T-helper 22 cell (primary cell): ENCODE measurements around the gene HNRNPU.
"Not testable (repeated sequence)": the region's sequence is repeated elsewhere in the genome, so short reads cannot be mapped to it uniquely, and the experiment has no call there.

Experiments used
- DNase-seq: peaks from one replicate; pipeline ENCODE4 v3.0.0-alpha.2; 2020; ENCODE audit warnings: low read depth

HNRNPU gene

DNA sequence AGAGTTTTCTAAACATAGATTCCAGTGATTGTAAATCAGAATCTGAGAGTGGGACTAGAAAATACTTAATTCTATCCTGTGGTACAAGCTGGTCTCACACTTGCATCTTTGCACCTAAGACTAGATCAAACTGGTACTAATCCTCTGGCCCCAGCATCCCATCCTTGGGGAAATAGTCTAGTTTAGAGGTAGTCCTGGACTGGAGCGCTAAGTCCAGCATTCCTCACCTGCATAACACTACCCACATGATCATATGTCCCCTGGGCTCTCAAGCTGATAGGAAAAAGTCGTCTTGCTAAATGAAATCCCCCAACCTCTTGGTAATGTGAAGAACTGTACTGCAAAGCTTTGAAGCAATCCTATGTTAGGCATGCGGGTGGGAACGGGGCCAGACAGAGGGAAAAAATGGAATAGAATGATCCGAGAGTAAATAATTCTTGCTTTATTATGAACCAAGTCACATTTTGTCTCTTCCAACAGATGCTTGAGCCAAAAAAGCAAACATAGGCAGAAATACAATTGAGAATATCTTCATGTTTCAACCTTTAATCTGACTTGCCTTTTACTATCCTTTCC is 24.0 kb downstream of the HNRNPU start:
- DNase-seq = no peak

DNA sequence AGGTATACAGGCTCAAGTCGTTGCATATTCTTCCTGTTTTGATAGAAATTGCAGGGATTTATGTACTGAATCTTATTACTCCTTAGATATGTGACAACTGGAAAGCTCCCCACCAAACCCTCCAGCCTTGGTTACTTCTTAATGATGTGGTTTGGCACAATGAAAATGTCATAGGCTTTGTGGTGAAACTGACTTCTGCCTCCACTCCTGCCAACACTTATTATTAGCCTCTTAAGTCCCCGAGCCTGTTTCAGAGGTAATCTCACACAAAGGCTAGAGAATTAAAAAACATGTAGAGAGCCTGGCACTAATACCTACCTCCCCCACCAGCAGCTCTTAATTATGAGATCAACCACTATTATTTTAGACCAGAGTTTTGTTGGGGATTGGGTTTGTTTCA is 24.7 kb downstream of the HNRNPU start:
- DNase-seq = no peak

DNA sequence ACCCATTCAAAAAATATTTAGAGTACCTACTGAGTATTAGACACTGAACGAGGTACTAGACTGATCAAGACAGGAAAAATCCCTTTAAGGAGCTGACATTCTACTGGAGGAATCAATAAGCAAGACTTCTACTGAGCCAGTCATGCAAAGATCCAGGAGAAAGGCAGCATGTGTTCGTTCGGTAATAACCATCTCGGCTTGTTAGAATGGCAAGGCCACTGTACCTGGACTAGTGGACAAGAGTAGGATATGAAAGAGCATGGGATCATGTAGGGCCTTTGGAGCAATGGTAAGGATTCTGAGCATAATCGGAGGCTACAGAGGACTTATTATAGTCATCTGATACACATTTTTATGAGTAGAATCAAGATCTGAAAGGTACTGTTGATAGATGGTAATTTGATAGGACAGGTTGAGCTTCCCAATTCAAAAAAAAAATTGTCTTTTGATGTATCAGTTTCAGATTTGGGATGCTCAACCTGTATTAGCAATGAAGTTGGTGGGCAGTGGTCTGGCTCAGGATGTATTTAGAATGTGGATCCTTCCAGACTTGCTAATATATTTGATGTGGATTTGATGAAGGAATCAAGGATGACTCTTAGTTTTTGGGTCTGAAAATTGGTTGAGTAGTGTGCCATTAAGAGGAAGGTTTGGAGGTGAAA is 26.6 kb downstream of the HNRNPU start:
- DNase-seq = no peak

DNA sequence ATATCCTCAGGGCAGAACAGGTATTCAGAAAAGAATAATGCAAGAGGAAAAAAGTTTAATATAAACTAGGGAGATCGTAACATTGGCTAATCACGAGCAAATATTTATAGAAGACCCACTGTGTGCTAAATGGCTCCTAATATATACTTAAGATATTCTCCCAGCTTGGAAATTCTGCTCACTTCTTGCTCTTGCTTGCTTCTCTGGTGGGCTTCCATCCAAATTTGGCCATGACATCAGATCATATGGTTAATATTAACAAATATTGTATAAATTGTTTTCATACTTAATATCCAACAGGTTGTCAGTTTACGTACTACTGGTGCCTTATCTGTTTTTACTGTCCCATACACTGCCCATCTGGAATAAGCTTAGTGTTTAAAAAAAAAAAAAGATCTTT is 27.8 kb downstream of the HNRNPU start:
- DNase-seq = no peak

DNA sequence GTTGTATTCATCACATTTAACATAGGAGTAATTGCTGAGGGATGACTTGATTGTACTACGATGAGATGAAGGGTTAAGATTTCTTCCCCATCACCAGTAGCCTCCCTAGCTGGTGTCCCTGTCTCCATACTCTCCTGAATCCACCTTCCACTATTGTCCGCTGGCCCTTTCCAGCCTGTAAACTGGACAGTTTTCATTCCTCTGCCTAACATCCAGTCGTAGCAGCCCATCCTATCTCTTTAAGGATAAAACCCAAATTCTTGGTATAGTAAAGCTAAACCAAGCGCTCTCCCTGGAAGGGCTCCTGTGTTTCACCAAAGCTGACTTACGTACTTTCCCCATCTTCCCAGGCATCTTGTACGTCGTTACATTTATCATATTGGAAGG is 28.2 kb downstream of the HNRNPU start:
- no peak for DNase-seq

DNA sequence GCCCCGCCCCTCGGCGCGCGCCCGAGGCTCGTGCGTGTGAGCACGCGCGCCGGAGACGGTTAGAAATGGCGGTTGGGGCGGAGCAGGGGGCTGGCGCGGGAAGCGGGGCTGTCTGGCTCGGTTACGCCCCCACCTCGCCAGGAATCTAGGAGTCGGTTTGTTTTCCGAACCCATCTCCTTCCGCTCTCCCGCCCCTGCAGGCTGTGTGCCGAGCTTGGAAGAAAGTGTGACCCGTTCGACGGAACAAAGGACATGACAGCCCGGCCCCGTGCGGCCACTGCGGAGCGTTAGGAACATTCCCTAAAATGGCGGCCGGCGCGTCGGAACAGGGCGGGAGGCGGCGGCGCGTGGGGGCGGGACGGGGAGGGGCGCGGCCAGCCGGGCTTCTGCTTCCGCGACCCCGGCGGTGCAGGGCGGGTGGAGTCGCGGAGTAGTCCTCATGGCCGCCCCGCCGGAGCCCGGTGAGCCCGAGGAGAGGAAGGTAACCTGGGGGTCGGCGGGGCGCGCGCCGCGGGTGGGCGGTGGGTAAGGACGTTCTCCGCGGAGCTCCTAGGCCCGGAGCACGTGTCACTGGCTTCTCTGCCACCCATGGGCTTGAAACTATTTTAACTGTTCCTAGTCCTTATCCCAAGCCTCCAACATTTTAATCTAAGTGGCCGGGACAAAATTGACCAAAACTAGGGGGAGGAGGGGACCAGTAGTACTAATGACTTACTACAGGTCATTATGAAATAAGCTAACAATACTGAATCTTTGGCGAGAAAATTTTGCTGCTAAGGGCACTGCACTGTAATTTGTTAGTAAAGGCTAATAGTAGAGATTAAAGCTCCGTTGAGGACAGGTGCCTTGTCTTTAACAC is 28.8 kb downstream of the HNRNPU start, which contains the start of gene COX20:
COX20 (plus strand) TSS at position 383 of the 859 bp plus-strand sequence; CDS start at position 440, 57 bp downstream.
- peak; percentile 79 for DNase-seq

DNA sequence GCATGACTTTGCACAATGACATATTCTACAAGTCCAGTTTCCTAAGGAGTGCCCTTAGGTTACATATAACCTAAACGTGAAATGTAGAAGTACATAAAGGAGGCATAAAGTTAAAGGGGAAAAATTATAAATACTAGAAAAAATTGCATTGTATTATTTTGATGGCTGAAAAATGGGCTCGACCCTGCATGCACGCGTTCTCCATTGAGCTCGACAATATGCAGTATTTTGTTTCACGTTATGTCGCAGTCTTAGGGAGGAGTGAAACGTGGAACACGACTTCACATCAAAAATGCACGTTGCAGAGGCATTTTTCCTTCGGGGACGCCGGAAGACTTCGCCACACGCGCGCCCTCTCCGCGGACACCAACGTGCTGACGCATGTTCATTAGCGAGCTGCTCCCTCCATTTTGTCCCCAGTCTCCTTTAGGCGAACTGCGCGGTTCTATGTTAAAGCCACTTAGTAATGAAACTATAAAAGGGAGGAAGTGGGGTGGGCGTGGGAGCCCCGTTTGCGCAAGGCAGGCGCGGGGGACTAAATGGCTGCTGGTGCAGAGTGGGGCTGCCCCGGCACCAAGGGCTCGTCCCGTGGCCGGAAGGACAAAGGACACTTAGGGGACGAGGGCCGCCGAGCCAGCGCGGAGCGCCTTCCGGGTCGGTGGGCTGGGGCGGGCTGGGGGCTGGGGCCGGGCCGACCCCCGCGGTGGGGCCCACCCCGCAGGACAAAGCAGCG is 29.6 kb downstream of the HNRNPU start:
- peak; percentile 85 for DNase-seq

DNA sequence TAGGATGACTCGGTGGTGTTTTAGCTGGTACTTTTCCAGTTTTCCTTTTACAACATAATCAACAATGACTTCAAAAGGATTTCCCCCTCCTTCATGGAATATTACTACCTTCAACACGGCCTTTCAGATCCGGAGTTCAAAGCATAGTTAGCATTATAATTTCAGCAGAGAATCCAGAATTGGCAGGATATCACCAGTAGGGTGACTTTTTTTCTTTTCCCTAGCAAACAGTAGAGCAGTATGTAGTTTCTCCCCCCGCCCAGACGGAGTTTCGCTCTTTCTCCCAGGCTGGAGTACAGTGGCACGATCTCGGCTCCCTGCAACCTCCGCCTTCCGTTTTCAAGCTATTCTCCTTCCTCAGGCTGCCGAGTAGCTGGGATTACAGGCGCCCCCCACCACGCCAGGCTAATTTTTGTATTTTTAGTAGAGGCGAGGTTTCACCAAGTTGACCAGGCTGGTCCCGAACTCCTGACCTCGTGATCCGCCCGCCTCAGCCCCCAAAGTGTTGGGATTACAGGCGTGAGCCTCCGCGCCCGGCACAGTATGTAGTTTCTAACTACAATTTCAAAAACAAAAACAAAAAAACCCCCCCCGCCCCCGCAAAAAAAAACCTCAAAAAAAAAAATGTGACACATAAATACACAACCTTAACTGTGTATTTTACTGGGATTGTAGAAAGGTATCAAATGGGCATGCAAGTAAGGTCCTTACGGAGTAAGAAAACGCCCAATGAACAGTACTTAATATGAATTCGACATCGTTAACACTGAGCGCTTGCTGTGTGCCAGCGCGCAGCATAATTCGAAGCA is 30.4 kb downstream of the HNRNPU start:
- DNase-seq = peak; percentile 37

DNA sequence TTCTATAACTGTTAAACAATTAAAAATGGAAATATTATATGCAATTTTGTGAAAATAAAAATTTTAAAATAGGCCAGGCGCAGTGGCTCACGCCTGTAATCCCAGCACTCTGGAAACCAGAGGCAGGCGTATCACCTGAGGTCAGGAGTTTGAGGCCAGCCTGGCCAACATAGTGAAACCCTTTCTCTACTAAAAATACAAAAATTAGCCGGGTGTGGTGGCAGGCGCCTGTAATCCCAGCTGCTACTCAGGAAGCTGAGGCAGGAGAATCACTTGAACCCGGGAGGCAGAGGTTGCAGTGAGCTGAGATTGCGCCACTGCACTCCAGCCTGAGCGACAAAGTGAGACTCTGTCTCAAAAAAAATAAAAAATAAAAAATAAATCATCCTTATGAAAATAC is 31.1 kb downstream of the HNRNPU start:
- not testable (repeated sequence) for DNase-seq

DNA sequence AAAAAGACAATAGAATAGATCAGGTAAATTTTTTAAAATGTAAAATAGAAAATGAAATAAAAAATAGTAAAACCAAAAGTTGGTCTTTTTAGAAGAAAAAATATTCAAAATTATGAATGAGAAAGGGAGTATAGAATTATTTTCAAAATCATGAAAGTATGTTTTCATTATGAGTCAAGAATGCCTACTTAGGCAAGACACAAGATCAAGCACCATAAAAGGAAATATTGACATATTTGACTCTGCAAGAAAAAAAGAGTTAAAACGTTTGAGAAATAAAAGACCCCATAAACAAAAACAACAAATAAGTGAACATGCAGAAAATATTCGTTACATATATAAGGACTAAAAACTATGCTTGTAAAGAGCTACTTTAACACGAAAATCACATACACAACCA is 33.7 kb downstream of the HNRNPU start:
- no peak for DNase-seq

DNA sequence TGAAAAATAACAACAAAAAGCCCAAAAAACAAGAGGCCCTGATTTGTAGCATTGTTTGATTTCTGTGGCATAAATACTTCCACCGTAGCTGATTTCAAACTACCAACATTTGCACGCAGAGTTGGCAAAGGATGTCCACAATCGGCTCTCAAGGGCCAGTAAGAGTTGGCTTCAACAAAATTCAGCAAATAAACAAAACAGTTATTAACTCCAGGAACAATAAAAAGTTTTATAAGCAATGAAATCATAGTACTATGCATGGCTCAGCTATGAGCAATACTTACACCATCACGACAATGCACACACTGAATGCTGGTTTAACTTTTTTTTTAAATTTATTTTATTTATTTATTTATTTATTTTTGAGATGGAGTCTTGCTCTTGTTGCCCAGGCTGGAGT is 37.6 kb downstream of the HNRNPU start:
- no peak for DNase-seq

DNA sequence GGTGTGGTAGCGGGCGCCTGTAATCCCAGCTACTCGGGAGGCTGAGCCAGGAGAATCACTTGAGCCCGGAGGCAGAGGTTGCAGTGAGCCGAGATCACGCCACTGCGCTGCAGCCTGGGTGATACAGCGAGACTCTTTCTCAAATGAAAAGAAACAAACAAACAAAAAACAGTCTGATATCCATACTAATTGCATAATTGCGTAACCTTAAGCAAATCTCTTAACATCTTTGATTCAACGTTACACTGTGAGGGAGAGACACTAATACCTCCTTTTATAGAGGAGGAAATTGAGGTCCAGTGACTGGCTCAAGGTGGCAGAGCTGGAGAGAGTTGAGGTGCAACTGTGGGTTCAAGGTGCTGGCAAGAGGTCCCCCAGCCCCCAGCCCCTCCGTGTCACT is 41.5 kb downstream of the HNRNPU start:
- no peak for DNase-seq

DNA sequence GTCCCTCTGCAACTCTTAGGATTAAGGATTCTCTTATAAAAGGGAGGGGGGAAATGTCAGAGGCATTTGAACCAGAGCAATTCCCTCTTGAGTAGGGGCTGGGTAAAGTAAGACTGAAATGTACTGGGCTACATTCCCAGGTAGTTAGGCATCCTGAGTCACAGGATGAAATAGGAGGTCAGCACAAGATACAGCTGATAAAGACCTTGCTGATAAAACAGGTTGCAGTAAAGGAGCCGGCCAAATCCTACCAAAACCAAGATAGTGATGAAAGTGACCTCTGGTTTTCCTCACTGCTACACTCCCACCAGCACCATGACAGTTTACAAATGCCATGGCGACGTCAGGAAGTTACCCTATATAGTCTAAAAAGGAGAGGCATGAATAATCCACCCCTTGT is 43.2 kb downstream of the HNRNPU start:
- DNase-seq = no peak

DNA sequence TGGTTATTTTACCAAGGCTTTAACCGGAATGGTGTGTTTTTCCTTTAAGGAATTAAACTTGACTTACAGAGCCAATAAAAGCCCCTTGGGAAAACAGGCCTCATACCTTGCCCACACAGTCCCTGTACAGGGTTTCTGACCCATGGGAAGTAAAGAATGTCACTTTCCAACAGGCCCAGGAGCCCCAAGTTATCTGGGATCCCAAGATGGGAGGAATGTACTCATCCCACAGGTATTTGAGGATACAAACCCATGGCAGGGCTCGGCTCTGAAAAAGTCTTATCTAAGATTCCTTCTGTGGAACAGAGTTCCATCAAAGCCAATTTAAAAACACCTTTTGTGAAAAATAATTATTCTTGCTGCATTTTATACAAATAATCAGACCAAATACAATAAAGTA is 44.2 kb downstream of the HNRNPU start:
- no peak for DNase-seq

DNA sequence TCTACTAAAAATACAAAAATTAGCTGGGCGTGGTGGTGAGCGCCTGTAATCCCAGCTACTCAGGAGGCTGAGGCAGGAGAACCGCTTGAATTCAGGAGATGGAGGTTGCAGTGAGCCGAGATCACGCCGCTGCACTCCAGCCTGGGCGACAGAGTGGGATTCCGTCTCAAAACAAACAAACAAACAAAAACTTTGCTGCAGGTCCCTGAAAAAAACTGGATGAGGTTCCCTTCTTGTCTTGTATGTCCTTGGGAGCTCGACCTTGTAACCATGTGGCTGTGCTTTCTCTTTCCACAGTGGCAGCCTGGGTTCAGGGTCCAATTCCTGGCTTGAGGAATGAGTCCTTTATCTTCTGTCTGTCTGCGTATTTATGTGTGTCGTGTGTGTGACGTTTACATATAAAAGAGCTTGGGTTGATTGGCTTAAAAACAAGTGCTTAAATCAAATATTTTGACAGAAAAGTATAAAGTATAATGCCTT is 46.9 kb downstream of the HNRNPU start:
- DNase-seq = no peak

DNA sequence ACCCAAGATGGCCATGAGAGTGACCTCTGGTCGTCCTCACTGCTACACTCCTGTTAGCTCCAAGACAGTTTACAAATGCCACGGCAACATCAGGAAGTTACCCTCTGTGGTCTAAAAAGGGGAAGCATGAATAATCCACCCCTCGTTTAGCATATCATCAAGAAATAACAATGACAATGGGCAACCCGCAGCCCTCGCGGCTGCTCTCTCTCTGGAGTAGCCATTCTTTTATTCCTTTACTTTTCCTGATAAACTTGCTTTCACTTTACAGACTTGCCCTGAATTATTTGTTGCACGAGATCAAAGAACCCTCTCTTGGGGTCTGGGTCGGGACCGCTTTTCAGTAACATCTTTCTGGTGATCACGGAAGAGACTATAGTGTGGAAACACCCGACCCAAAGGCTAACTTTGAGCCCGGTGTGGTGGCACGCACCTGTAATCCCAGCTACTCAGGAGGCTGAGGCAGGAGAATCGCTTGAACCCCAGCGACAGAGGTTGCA is 48.7 kb downstream of the HNRNPU start:
- DNase-seq = no peak

DNA sequence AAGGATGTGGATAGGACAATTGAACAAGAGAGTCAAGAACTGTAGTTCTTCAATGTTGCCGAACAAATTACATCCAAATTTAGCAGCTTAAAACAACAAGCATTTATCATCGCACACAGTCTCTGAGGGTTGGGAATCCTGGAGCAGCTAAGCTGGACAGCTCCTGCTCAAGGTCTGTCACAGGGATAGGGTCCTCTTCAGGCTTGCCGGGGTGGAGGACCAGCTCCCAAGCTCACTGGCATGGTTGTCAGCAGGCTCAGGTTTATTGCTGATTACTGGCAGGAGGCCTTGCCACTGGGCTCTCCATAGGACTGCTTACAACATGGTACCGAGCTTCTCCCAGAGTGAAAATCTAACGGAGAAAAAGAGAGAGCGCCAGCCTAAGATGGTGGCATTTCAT is 51.0 kb downstream of the HNRNPU start:
- DNase-seq = no peak

DNA sequence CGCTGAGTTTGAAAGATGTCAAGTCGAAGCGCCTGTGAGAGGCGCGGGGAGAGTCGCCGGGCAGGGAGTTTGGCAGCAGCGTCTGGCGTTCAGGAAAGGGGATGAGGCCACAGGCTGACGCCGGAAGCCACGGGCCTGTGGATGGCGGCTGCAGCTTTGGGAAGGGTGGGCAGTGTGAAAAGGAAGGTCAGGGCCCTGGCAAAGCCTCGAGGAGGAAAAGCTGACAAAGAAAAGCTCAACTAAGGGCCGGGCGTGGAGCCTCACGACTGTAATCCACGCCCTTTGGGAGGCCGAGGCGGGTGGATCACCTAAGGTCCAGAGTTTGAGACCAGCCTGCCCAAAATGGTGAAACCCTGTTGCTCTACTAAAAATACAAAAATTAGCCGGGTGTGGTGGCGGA is 54.1 kb downstream of the HNRNPU start:
- DNase-seq = no peak

DNA sequence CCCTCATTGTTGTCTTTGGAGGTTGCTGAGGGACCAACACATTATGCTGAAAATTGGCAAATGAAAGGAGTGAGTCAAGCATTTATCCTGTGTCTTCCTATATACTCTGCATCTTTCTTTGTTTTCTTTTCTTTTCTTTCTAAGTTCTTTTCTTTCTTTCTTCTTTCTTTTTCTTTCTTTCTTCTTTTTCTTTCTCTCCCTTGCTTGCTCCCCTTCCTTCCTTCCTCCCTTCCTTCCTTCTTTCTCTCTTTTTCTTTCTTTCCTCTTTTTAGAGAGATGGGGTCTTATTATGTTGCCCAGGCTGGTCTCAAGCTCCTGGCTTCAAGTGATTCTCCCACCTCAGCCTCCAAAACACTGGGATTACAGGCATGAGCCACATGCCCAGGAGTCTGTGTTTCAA is 57.2 kb downstream of the HNRNPU start:
- DNase-seq = no peak

DNA sequence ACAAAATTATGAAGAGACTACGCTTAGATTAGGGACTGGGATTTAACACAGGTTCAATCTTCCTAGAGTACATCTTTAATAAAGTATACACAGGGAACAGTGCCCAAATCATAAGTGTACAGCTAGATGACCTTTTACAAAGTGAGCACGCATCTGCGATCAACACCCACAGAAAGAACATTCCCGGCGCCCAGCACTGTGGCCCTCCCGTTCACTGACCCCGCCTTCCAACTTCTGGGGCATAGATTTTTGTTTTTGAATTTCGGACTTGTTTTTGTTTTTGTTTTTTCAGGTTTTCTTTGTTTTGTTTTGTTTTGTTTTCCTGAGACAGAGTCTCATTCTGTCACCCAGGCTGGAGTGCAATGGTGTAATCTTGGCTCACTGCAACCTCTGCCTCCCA is 59.5 kb downstream of the HNRNPU start:
- no peak for DNase-seq

DNA sequence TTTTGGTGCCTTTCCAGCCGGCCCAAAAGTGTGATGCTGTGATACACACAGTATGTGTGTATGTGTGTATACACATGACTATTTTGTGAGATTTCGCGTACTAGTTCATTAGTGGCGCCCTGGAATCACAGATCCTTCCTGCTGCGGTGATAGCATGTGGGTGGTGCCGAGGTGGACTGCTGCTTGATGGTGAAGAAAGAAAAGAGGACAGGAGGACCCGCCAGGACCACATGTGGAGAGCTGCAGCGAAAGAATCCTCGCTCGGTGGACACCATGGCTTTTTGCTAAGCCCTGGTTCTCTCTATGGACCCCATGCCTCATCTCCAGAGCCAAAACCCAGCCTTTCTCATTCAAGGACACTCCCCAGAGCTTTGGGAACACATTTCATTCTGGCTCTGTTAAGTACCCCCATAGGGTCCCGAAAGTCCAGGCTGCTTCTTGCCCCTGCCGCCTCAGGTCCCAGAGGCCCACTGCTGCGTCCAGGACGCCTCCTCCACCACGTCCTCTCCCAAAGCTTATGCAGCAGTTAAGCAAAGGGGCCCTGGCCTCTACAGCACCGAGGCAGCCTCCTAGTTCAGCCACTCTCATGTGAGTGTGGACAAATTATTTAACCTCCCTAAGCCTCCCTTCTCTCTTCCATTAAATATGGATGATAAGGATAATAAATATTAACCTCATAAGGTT is 61.6 kb downstream of the HNRNPU start:
- no peak for DNase-seq
